HG02763 (cell line): ENCODE data around the gene XPO1.
"Not testable (repeated sequence)": the region's sequence is repeated elsewhere in the genome, so short reads cannot be mapped to it uniquely, and the experiment has no call there.

Experiments
- ATAC-seq: cut with Tn5 transposase; IDR thresholded peaks from one replicate; pipeline ENCODE4 v1.9.1; 2021; ENCODE audit warnings: mild to moderate bottlenecking, moderate library complexity; ENCODE audit not compliant: unreplicated experiment

Gene XPO1

DNA sequence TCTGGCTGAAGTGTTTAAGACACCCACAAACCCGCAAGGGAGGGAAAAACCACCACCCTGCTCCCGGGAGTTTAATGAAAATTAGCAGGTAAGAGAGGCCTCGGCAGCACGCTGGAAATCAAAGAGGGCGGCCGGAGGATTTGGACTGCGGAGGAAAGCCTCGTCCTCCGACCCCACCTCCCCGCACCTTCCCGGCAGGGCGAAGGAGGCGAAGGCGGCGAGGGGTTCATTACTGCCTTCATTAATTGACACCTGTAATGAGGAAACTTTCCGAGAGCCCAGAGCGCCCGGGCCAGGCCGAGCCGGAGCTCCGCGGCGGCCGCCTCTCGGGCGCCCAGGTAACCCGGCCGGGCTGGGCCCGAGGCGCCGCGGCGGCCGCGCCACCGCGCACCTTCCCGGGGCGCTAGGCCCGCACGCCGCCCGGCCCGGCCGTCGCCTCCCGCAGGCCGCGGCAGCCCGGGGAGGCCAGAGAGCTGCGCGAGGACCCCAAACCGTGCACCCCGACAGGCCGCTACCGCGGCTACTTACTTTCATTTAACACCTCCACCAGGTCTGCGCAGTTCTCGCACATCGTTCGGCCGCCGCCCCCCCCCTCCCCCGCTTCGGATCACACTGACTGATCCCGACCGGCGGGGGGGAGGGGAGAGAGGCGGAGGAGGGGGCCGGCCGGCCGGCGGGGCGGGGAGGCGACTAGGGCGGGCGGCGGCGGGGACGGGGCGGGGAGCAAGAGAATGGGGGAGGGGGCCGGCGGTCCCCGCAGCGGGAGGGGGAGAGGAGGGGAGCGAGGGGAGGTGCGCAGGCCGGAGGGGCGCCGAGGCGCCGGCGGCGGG, 67.8 kb downstream of the XPO1 start:
- peak; percentile 31 for ATAC-seq

- ATAC-seq: no peak
Measured at GRCh38 chr2:61469424-61470121, 68.6 kb downstream of the XPO1 start.

GRCh38 chr2:61468231-61468630, 69.9 kb downstream of the XPO1 start:
- ATAC-seq: not testable (repeated sequence)

GRCh38 chr2:61465045-61465444, 73.1 kb downstream of the XPO1 start:
- ATAC-seq: no peak

GRCh38 chr2:61463769-61464475, 74.2 kb downstream of the XPO1 start:
- ATAC-seq: no peak

DNA sequence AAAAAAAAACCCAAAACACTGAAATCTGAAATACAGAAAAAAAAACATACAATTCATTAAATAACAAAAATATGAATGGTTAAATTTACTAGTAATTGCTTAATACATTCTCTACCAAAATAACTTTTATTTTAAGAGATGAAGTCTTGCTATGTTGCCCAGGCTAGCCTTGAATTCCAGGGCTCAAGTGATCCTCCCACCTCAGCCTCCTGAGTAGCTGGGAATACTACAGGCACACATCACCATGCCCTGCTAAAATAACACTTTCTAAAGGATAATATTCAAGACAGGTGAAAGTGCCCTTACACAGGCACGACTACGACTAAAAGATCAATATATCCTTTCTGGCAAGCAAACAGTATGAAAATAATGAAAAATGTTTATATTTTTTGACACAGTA, 76.8 kb downstream of the XPO1 start:
- ATAC-seq: no peak

- no peak for ATAC-seq
Measured at GRCh38 chr2:61460163-61460562, 78.0 kb downstream of the XPO1 start.

GRCh38 chr2:61456746-61457420, 81.3 kb downstream of the XPO1 start:
- ATAC-seq: no peak

GRCh38 chr2:61456070-61456745, 81.9 kb downstream of the XPO1 start:
- no peak for ATAC-seq

DNA sequence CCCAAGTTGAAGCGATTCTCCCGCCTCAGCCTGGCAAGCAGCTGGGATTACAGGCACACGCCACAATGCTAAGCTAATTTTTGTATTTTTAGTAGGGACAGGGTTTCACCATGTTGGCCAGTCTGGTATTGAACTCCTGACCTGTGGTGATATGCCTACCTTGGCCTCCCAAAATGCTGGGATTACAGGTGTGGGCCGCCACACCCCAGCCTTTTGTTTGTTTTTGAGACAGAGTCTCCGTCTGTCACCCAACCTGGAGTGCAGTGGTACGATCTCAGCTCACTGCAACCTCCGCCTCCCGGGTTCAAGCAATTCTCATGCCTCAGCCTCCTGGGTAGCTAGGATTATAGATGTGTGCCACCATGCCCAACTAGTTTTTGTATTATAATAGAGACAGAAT, 83.2 kb downstream of the XPO1 start:
- ATAC-seq: not testable (repeated sequence)

GRCh38 chr2:61454383-61454782, 83.8 kb downstream of the XPO1 start:
- ATAC-seq: no peak

GRCh38 chr2:61452392-61452791, 85.8 kb downstream of the XPO1 start:
- ATAC-seq: no peak

GRCh38 chr2:61451178-61451577, 87.0 kb downstream of the XPO1 start:
- ATAC-seq: no peak

GRCh38 chr2:61450144-61450543, 88.0 kb downstream of the XPO1 start:
- no peak for ATAC-seq

GRCh38 chr2:61448229-61448628, 89.9 kb downstream of the XPO1 start:
- no peak for ATAC-seq

DNA sequence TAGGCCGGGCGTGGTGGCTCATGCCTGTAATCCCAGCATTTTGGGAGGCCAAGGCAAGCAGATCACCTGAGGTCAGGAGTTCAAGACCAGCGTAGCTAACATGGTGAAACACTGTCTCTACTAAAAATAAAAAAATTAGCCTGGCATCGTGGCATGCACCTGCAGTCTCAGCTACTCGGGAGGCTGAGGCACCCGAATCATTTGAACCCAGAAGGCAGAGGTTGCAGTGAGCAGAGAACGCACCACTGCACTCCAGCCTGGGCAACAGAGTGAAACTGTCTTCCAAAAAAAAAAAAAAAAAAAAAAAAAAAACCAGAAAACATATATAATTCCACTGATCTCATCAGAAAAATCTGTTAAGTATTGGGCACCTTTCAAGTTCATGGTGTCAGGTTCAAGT, 91.2 kb downstream of the XPO1 start:
- not testable (repeated sequence) for ATAC-seq

DNA sequence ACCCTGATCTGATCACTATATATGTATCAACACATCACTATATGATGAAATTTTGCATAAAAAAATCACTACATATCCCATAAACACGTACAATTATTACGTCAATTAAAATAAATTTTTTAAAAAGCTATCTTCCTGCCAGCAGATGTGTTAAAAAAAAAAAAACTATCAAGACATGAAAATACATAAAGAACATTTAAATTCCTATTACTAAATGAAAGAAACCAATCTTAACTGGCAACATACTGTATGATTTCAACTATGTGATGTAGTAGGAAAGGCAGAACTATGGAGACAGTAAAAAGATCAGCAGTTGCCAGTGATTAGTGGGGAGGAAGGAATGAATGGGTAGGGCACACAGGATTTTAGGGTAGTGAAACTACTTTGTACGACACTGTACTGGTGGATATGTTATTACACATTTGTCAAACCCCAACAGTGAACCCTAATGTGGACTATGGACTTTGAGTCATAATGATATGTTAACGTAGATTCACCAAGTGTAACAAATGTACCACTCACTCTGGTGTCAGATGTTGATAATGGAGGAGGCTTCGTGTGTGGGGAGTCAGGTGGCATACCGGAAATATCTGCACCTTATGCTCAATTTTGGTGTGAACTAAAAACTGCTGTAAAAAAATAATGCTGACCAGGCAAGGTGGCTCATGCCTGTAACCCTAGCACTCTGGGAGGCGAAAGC, 94.7 kb downstream of the XPO1 start:
- peak; percentile 89 for ATAC-seq

DNA sequence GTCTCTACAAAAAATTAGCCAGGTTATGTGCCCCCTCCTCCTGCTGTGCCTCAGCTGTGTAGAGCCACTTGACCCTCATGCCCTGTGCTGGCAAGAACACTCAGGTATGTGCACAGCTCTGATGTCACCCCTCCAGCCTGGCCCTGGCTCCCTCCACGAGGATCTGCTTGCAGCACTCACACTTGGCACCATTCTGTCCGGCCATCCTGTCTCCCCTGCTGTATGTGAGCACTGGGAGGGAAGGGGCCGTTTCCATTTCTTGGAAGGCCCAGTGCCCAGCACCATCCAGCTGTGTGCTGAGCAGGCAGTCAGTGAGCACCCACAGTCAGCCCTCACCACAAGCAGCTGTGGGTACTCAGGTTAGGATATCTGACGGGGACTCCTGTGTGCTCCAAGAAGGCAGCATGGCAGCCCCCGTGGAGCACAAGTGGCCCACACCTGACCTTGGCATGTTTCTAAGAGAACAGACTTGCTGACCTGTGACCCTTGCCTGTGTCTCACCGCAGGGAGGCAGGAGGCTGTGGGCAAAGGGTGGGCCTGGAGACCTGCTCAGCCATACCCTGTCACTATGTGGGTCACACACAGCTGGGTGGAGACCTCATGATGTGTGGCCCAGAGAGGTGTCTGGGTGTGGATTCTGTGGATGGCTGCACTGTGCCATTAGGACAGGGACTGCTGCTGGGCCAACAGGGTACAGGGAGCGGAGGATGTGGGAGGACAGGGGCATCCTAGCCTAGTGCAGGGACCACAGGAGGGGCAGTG, 98.7 kb downstream of the XPO1 start:
- ATAC-seq: no peak

DNA sequence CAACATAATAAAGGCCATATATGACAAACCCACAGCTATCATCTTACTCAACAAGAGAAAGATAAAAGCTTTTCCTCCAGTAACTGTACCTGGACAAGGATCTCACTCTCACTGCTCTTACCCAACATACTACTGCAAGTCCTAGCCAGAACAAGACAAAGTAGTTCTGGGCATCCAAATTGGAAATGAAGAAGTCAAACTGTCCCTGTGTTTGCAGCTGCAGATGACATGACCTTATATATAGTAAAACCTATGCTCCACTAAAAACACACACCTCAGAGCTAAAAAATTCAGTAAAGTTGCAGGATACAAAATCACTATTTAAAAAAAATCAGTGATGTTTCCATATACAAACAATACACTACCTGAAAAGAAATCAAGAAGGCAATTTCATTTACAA, 99.5 kb downstream of the XPO1 start:
- no peak for ATAC-seq
